ENCODE data around the gene CEP41.
A peak's percentile ranks its signal among the peaks of the same experiment; 100 is the strongest.

The CEP41 gene

DNA sequence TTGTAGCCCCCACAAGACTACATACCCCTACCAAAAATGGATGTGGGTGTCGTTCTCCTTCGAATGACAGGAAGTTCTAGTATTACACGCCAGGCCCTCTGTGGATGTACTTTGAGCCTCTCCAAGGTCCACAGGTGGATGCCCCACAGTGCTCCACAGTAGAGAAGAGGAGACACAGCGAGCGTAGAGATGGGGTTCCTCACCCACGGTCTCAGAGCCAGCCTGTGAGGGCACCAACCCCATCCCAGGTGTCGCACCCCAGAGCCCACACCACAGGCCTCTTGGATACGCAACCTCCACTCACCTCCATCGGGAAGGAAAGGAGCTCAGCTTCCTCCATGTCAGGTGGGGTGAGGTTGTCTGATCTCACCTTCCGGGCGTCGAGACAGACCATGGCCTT lies 93.9 kb downstream of the CEP41 start:
- H3K9me3 ChIP-seq (ENCODE audit: control insufficient read depth in 5 of 5, low read length in 5 of 5), result peaks cover 0 to under 1% (median 0%) of the 10 kb centered on the region in 5 donors
- H3K27me3 ChIP-seq (ENCODE audit: control insufficient read depth in 5 of 5, insufficient read depth in 4 of 5, low read length in 5 of 5), result no peaks in the 10 kb centered on the region
- peaks cover 14 to 23% (median 20%) of the 10 kb centered on the region in 5 donors for H3K4me1 ChIP-seq (ENCODE audit: control insufficient read depth in 5 of 5, insufficient read depth in 5 of 5, low read length in 5 of 5)
- no peaks in the 10 kb centered on the region for H3K36me3 ChIP-seq (ENCODE audit: control insufficient read depth in 5 of 5, insufficient read depth in 5 of 5, low read length in 5 of 5)
- H3K27ac ChIP-seq (ENCODE audit: low read depth, low read length), result no peak overlapping the region
- H3K4me3 ChIP-seq (ENCODE audit: low read depth in 1 of 5, low read length in 5 of 5), result no peak overlapping the region
- no peak overlapping the region for H3K9ac ChIP-seq (ENCODE audit: low read length in 5 of 5)

DNA sequence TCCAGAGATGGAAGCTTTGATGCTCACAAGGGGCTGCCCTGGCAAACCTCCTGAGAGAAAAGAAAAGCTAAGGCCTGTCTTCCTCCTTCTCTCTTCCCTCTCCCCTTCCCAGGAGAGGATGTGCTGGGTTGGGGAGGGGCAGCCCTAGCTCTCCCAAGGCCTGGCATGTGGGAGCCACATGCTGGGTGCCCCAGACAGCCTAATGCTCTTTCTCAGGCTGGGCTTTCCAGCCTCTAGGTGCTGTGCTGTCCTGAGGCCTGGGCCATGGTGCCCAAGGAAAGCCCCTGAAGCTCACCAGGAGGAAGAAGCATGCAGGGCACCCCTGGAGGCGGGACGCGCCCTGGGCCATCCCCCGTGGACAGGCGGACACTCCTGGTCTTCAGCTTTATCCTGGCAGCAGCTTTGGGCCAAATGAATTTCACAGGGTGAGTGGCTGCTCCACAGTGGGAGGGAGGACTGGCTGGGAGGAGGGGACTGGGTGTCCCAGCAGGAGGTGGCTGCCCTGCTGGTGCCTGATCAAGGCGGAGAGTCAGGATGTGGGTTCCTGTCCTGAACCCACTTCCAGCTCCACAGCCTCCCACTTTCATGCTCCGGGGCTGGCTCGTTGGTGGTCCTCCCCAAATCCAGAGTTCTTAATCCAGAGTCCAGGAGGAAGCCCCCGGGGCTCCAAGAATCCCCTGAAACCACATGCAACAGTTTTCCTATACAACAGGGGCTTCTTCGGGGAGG lies 94.5 kb downstream of the CEP41 start:
- Histone ChIP-seq H3K36me3 (ENCODE audit: control insufficient read depth in 5 of 5, insufficient read depth in 5 of 5, low read length in 5 of 5) (no peaks in the 10 kb centered on the region), H3K4me1 (ENCODE audit: control insufficient read depth in 5 of 5, insufficient read depth in 5 of 5, low read length in 5 of 5) (peaks cover 11 to 17% (median 14%) of the 10 kb centered on the region in 5 donors), H3K27me3 (ENCODE audit: control insufficient read depth in 5 of 5, insufficient read depth in 4 of 5, low read length in 5 of 5) (no peaks in the 10 kb centered on the region), H3K27ac (ENCODE audit: low read depth, low read length) (no peak overlapping the region), H3K9me3 (ENCODE audit: control insufficient read depth in 5 of 5, low read length in 5 of 5) (peaks cover 0 to 2% (median 0%) of the 10 kb centered on the region in 5 donors), H3K4me3 (ENCODE audit: low read depth in 1 of 5, low read length in 5 of 5) (no peak overlapping the region), H3K9ac (ENCODE audit: low read length in 5 of 5) (no peak overlapping the region)

- H3K4me1 ChIP-seq (ENCODE audit: control insufficient read depth in 5 of 5, insufficient read depth in 5 of 5, low read length in 5 of 5), result peaks cover 7 to 11% (median 8%) of the 10 kb centered on the region in 5 donors
- no peaks in the 10 kb centered on the region for H3K27me3 ChIP-seq (ENCODE audit: control insufficient read depth in 5 of 5, insufficient read depth in 4 of 5, low read length in 5 of 5)
- H3K9me3 ChIP-seq (ENCODE audit: control insufficient read depth in 5 of 5, low read length in 5 of 5), result peaks cover 0 to 2% (median 0%) of the 10 kb centered on the region in 5 donors
- no peaks in the 10 kb centered on the region for H3K36me3 ChIP-seq (ENCODE audit: control insufficient read depth in 5 of 5, insufficient read depth in 5 of 5, low read length in 5 of 5)
- H3K4me3 ChIP-seq (ENCODE audit: low read depth in 1 of 5, low read length in 5 of 5), result no peak overlapping the region
- H3K27ac ChIP-seq (ENCODE audit: low read depth, low read length), result no peak overlapping the region
- no peak overlapping the region for H3K9ac ChIP-seq (ENCODE audit: low read length in 5 of 5)
Observed at GRCh38 chr7:130345725-130346124, 95.1 kb downstream of the CEP41 start.

GRCh38 chr7:130345136-130345535 lies 95.7 kb downstream of the CEP41 start:
- no peaks in the 10 kb centered on the region for H3K27me3 ChIP-seq (ENCODE audit: control insufficient read depth in 5 of 5, insufficient read depth in 4 of 5, low read length in 5 of 5)
- peaks cover 0 to 2% (median 0%) of the 10 kb centered on the region in 5 donors for H3K9me3 ChIP-seq (ENCODE audit: control insufficient read depth in 5 of 5, low read length in 5 of 5)
- peaks cover 2 to 5% (median 2%) of the 10 kb centered on the region in 5 donors for H3K4me1 ChIP-seq (ENCODE audit: control insufficient read depth in 5 of 5, insufficient read depth in 5 of 5, low read length in 5 of 5)
- peak overlapping the region in 1 of 5 donors; percentile 40 for H3K4me3 ChIP-seq (ENCODE audit: low read depth in 1 of 5, low read length in 5 of 5)
- no peak overlapping the region for H3K9ac ChIP-seq (ENCODE audit: low read length in 5 of 5)
- H3K27ac ChIP-seq (ENCODE audit: low read depth, low read length), result no peak overlapping the region
- no peaks in the 10 kb centered on the region for H3K36me3 ChIP-seq (ENCODE audit: control insufficient read depth in 5 of 5, insufficient read depth in 5 of 5, low read length in 5 of 5)

DNA sequence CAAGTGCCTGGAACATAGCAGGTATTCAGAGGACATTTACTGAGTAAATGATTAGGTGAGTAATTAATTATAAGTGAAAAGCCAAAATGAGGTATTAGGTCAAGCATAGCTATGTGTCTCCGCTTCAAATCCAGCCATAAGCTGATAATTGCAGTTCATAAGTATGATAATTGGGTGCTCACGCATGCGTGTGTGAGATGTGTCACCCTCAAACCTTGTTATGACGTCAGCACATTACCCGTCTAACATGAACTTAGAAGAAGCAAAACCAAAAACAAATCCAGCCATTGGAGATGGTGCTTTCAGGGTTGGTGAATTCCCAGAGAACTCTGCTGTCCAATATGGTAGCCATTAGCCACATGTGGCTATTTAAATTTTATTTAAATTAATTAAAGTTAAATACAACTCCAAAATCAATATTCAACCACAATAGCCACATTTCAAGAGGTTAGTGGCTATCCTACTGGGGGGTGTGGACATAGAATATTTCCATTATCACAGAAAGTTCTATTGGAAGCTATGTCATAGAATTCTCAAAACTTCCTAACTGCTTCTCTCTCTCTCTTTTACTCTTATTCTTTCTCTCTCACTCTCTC lies 96.4 kb downstream of the CEP41 start, which contains the start of gene CPA5:
Gene CPA5, plus strand, starts transcription at position 546 of the 596 bp plus-strand sequence. CDS start 1,670 bp downstream, outside the sequence.
- Histone ChIP-seq H3K9ac (ENCODE audit: low read length in 5 of 5) (no peak within 1 kb of the TSS), H3K9me3 (ENCODE audit: control insufficient read depth in 5 of 5, low read length in 5 of 5) (peaks cover 0 to 2% (median 0%) of the 10 kb centered on the region in 5 donors), H3K27me3 (ENCODE audit: control insufficient read depth in 5 of 5, insufficient read depth in 4 of 5, low read length in 5 of 5) (no peaks in the 10 kb centered on the region), H3K4me1 (ENCODE audit: control insufficient read depth in 5 of 5, insufficient read depth in 5 of 5, low read length in 5 of 5) (no peaks in the 10 kb centered on the region), H3K36me3 (ENCODE audit: control insufficient read depth in 5 of 5, insufficient read depth in 5 of 5, low read length in 5 of 5) (no peaks in the 10 kb centered on the region), H3K4me3 (ENCODE audit: low read depth in 1 of 5, low read length in 5 of 5) (peak within 1 kb of the TSS in 1 of 5 donors; percentile 40), H3K27ac (ENCODE audit: low read depth, low read length) (no peak within 1 kb of the TSS)
